Osteoblast (primary cell): ENCODE results near the gene DSE. TPM values are rescaled to one million over a fixed set of nuclear protein-coding genes. Genes with fewer than 3 reads are reported as not detected.
A peak's percentile ranks its signal among the peaks of the same experiment; 100 is the strongest.

Source experiments
- DNase-seq: peaks from one replicate; pipeline ENCODE4 v3.0.0; 2011; ENCODE audit warnings: low spot score, mixed read lengths; ENCODE audit not compliant: insufficient read length; ENCODE audit errors: missing footprints
- H2AFZ ChIP-seq: 2 replicates; pipeline ENCODE4 v1.6.0; 2011; ENCODE audit warnings: mild to moderate bottlenecking, low read length
- H3K27ac ChIP-seq: 2 replicates; pipeline ENCODE4 v1.5.1; 2011; ENCODE audit warnings: mild to moderate bottlenecking, low read depth, low read length, moderate library complexity
- H3K27me3 ChIP-seq: 2 replicates; pipeline ENCODE4 v1.6.0; 2012; ENCODE audit warnings: mild to moderate bottlenecking, control low read depth, inconsistent platforms, low read length, moderate library complexity; ENCODE audit not compliant: insufficient read depth
- H3K36me3 ChIP-seq: 2 replicates; pipeline ENCODE4 v1.5.1; 2011; ENCODE audit warnings: mild to moderate bottlenecking, low read length, control low read depth, moderate library complexity; ENCODE audit not compliant: insufficient read depth
- H3K4me1 ChIP-seq: 2 replicates; pipeline ENCODE4 v1.5.1; 2011; ENCODE audit warnings: mild to moderate bottlenecking, low read length, control low read depth, moderate library complexity; ENCODE audit not compliant: insufficient read depth
- H3K4me2 ChIP-seq: 2 replicates; pipeline ENCODE4 v1.6.0; 2011; ENCODE audit warnings: mild to moderate bottlenecking, low read length; ENCODE audit not compliant: insufficient read depth
- H3K4me3 ChIP-seq: fragments of 200-600 bp; sonication (generic); 3 replicates; pipeline ENCODE4 v1.5.1; 2012; ENCODE audit warnings: mild to moderate bottlenecking, low read length, inconsistent platforms; ENCODE audit not compliant: insufficient read depth
- H3K79me2 ChIP-seq: 2 replicates; pipeline ENCODE4 v1.6.0; 2012; ENCODE audit warnings: mild to moderate bottlenecking, low read length, control low read depth, inconsistent platforms; ENCODE audit not compliant: insufficient read depth
- H3K9me3 ChIP-seq: 2 replicates; pipeline ENCODE4 v1.5.1; 2011; ENCODE audit warnings: low read depth, low read length, control low read depth
- H4K20me1 ChIP-seq: 2 replicates; pipeline ENCODE4 v1.6.0; 2012; ENCODE audit warnings: mild to moderate bottlenecking, low read length, control low read depth; ENCODE audit not compliant: insufficient read depth
- CTCF ChIP-seq: IDR thresholded peaks from 2 replicates; pipeline ENCODE4 v1.5.1; 2011; ENCODE audit warnings: mild to moderate bottlenecking, low read depth, low read length, moderate library complexity; ENCODE audit errors: extremely low read depth
- total RNA-seq: library from RNA; depleted of rRNA; stranded (reverse); fragments of >200 nt; gene quantifications from 2 replicates; pipeline ENCODE4 v1.2.3, GENCODE V29; 2012

Gene DSE
- total RNA-seq, 1 donor = 193 TPM

GRCh38 chr6:116326996-116327395, 43.8 kb upstream of the DSE start:
- H3K79me2 ChIP-seq = no peaks in the 10 kb centered on the region

GRCh38 chr6:116327803-116328527, 42.8 kb upstream of the DSE start:
- H3K4me3 ChIP-seq = no peak overlapping the region
- no peaks in the 10 kb centered on the region for H3K36me3 ChIP-seq
- H4K20me1 ChIP-seq = no peaks in the 10 kb centered on the region
- H3K4me1 ChIP-seq = peaks cover 22% of the 10 kb centered on the region
- H3K4me2 ChIP-seq = no peak overlapping the region
- no peaks in the 10 kb centered on the region for H3K79me2 ChIP-seq
- TF ChIP-seq CTCF = no peak
- H3K9me3 ChIP-seq = no peaks in the 10 kb centered on the region
- H2AFZ ChIP-seq = no peak overlapping the region
- no peak for DNase-seq
- H3K27me3 ChIP-seq = no peaks in the 10 kb centered on the region
- H3K27ac ChIP-seq = no peak overlapping the region

More at GRCh38 chr6:116326996-116327395, 43.8 kb upstream of the DSE start:
- Histone ChIP-seq H3K36me3 (no peaks in the 10 kb centered on the region), H3K4me3 (no peak overlapping the region), H3K4me1 (peaks cover 22% of the 10 kb centered on the region), H3K27ac (no peak overlapping the region), H3K27me3 (no peaks in the 10 kb centered on the region), H3K4me2 (no peak overlapping the region), H2AFZ (no peak overlapping the region), H4K20me1 (no peaks in the 10 kb centered on the region), H3K9me3 (no peaks in the 10 kb centered on the region)
- no peak for TF ChIP-seq CTCF
- no peak for DNase-seq

- peak overlapping the region; percentile 24 for H3K27ac ChIP-seq
- H3K27me3 ChIP-seq = no peaks in the 10 kb centered on the region
- H3K4me3 ChIP-seq = no peak overlapping the region
- H3K9me3 ChIP-seq = no peaks in the 10 kb centered on the region
- DNase-seq = no peak
- no peaks in the 10 kb centered on the region for H4K20me1 ChIP-seq
- H3K79me2 ChIP-seq = no peaks in the 10 kb centered on the region
- H2AFZ ChIP-seq = no peak overlapping the region
- no peak overlapping the region for H3K4me2 ChIP-seq
- H3K36me3 ChIP-seq = no peaks in the 10 kb centered on the region
- no peak for TF ChIP-seq CTCF
- H3K4me1 ChIP-seq = peaks cover 22% of the 10 kb centered on the region
Observed at GRCh38 chr6:116328528-116328903, 42.2 kb upstream of the DSE start.

GRCh38 chr6:116329156-116329555, 41.6 kb upstream of the DSE start:
- no peak for TF ChIP-seq CTCF
- Histone ChIP-seq H2AFZ (no peak overlapping the region), H3K27ac (peak overlapping the region; percentile 24), H3K9me3 (no peaks in the 10 kb centered on the region), H3K4me3 (no peak overlapping the region), H3K27me3 (no peaks in the 10 kb centered on the region), H3K4me1 (peaks cover 22% of the 10 kb centered on the region), H3K79me2 (no peaks in the 10 kb centered on the region), H3K4me2 (peak overlapping the region; percentile 16), H4K20me1 (no peaks in the 10 kb centered on the region), H3K36me3 (no peaks in the 10 kb centered on the region)
- no peak for DNase-seq
